H1 (cell line): ENCODE results near the gene TTPAL. TPM values are rescaled to one million over a fixed set of nuclear protein-coding genes. Genes with fewer than 3 reads are reported as not detected.

Experiments
- CTCF ChIA-PET: fragments of 300-600 bp; sonication (Branson Sonifier 250); formaldehyde crosslinking; loops from one replicate; lab custom pipeline; 2021; ENCODE audit not compliant: partially characterized antibody; lab: Charles Lee
- POLR2A ChIA-PET: fragments of 300-600 bp; sonication (Branson Sonifier 250); formaldehyde crosslinking; loops from one replicate; lab custom pipeline; 2021; ENCODE audit warnings: inconsistent platforms; ENCODE audit not compliant: partially characterized antibody; lab: Charles Lee
- DNase-seq, 2 experiments: peaks; one replicate each; pipeline versions ENCODE4 v3.0.0 to v3.0.0-alpha.2; 2010 to 2022; ENCODE audit warnings: low spot score in 2 of 2, low read depth in 1 of 2, mixed read lengths in 1 of 2
- FAIRE-seq: peaks from 2 replicates; lab custom pipeline; 2011; peaks lifted over from hg19 to GRCh38; lab: Jason Lieb, UNC
- H2AFZ ChIP-seq: 2 replicates; pipeline ENCODE4 v1.8.1; 2012; ENCODE audit warnings: low read length, inconsistent platforms
- H2AK5ac ChIP-seq: 2 replicates; pipeline ENCODE4 v1.6.1; 2013; ENCODE audit warnings: low read depth, low read length
- H2BK120ac ChIP-seq: replicated peaks from 2 replicates; pipeline ENCODE3; 2013; ENCODE audit warnings: low read depth, low read length, inconsistent platforms
- H2BK12ac ChIP-seq: 2 replicates; pipeline ENCODE4 v1.6.1; 2013; ENCODE audit warnings: low read depth, low read length
- H2BK15ac ChIP-seq: 2 replicates; pipeline ENCODE4 v1.6.1; 2013; ENCODE audit warnings: low read length
- H2BK20ac ChIP-seq: 2 replicates; pipeline ENCODE4 v1.6.1; 2013; ENCODE audit warnings: low read length
- H2BK5ac ChIP-seq: 2 replicates; pipeline ENCODE4 v1.6.1; 2013; ENCODE audit warnings: low read depth, low read length
- H3K14ac ChIP-seq: 2 replicates; pipeline ENCODE4 v1.6.1; 2013; ENCODE audit warnings: inconsistent platforms; ENCODE audit not compliant: insufficient read length
- H3K18ac ChIP-seq: 2 replicates; pipeline ENCODE4 v1.6.1; 2013; ENCODE audit warnings: low read length; ENCODE audit errors: extremely low read depth
- H3K23ac ChIP-seq: 2 replicates; pipeline ENCODE4 v1.6.1; 2013; ENCODE audit warnings: inconsistent platforms; ENCODE audit not compliant: insufficient read length
- H3K23me2 ChIP-seq: 2 replicates; pipeline ENCODE4 v1.6.1; 2013; ENCODE audit warnings: low read depth, low read length
- H3K27ac ChIP-seq: 2 replicates; pipeline ENCODE4 v1.6.1; 2011; ENCODE audit warnings: low read depth, low read length, inconsistent platforms
- H3K27me3 ChIP-seq, 4 experiments: replicated peaks in 1 of 4; 1 replicate in 1 of 4; 2 replicates in 3 of 4; pipeline versions ENCODE4 v1.6.1 to v1.8.1; 2011 to 2013; ENCODE audit warnings: low read length in 3 of 4, mild to moderate bottlenecking in 3 of 4, inconsistent platforms in 2 of 4, mixed read lengths in 2 of 4, moderate library complexity in 1 of 4; ENCODE audit not compliant: control insufficient read depth in 3 of 4, insufficient read depth in 3 of 4; ENCODE audit errors: extremely low read depth in 1 of 4
- H3K36me3 ChIP-seq, 4 experiments: 2 replicates each; pipeline versions ENCODE4 v1.6.1 to v1.8.1; 2011 to 2013; ENCODE audit warnings: mild to moderate bottlenecking in 4 of 4, low read length in 3 of 4, moderate library complexity in 2 of 4, control low read depth in 1 of 4, inconsistent platforms in 1 of 4; ENCODE audit not compliant: insufficient read depth in 4 of 4, control insufficient read depth in 2 of 4
- H3K4ac ChIP-seq: replicated peaks from 2 replicates; pipeline ENCODE3; 2013; ENCODE audit warnings: low read length, low read depth, mixed read lengths, inconsistent platforms; ENCODE audit not compliant: insufficient read length
- H3K4me1 ChIP-seq, 4 experiments: replicated peaks in 1 of 4; 1 replicate in 1 of 4; 2 replicates in 3 of 4; pipeline versions ENCODE4 v1.6.1 to v1.8.1; 2011 to 2013; ENCODE audit warnings: low read length in 3 of 4, inconsistent platforms in 2 of 4, mixed read lengths in 1 of 4; ENCODE audit not compliant: insufficient read depth in 4 of 4, control insufficient read depth in 3 of 4
- H3K4me2 ChIP-seq, 2 experiments: 2 replicates each; pipeline versions ENCODE4 v1.6.1 to v1.8.1; 2011 to 2013; ENCODE audit warnings: low read depth in 2 of 2, low read length in 2 of 2, control low read depth in 1 of 2, inconsistent platforms in 1 of 2, mild to moderate bottlenecking in 1 of 2; ENCODE audit not compliant: insufficient read depth in 1 of 2
- H3K4me3 ChIP-seq, 4 experiments: fragments of 200-600, 300-600 bp in 1 of 4; sonication (generic), shearing (Covaris generic), sonication (Bioruptor Twin) in 1 of 4; 2 replicates each; pipeline versions ENCODE4 v1.5.1 to v1.8.1; 2011 to 2016; ENCODE audit warnings: low read length in 4 of 4, low read depth in 3 of 4, control low read depth in 2 of 4, inconsistent platforms in 2 of 4, mild to moderate bottlenecking in 2 of 4, mixed read lengths in 1 of 4, moderate library complexity in 1 of 4; ENCODE audit not compliant: insufficient read depth in 2 of 4; ENCODE audit errors: extremely low read depth in 1 of 4
- H3K56ac ChIP-seq: replicated peaks from 2 replicates; pipeline ENCODE3; 2013; ENCODE audit warnings: low read depth, mild to moderate bottlenecking, mixed read lengths, low read length, inconsistent platforms; ENCODE audit not compliant: insufficient read length
- H3K79me1 ChIP-seq: 2 replicates; pipeline ENCODE4 v1.6.1; 2013; ENCODE audit warnings: low read depth, low read length, control low read depth
- H3K79me2 ChIP-seq, 2 experiments: 2 replicates each; pipeline versions ENCODE4 v1.6.1 to v1.8.1; 2012 to 2013; ENCODE audit warnings: low read length in 2 of 2, mild to moderate bottlenecking in 2 of 2, inconsistent platforms in 1 of 2; ENCODE audit not compliant: insufficient read depth in 2 of 2, control insufficient read depth in 1 of 2
- H3K9ac ChIP-seq, 4 experiments: replicated peaks in 1 of 4; 1 replicate in 1 of 4; 2 replicates in 3 of 4; pipeline versions ENCODE4 v1.6.1 to v1.8.1; 2011 to 2013; ENCODE audit warnings: low read depth in 3 of 4, low read length in 3 of 4, control low read depth in 2 of 4, mild to moderate bottlenecking in 2 of 4, moderate library complexity in 2 of 4, inconsistent platforms in 1 of 4; ENCODE audit errors: extremely low read depth in 1 of 4
- H3K9me3 ChIP-seq, 2 experiments: 2 replicates each; pipeline versions ENCODE4 v1.6.1 to v1.8.1; 2012 to 2013; ENCODE audit warnings: mild to moderate bottlenecking in 2 of 2, moderate library complexity in 2 of 2, control low read depth in 1 of 2, inconsistent platforms in 1 of 2, low read depth in 1 of 2, low read length in 1 of 2, mixed read lengths in 1 of 2; ENCODE audit not compliant: insufficient read depth in 2 of 2
- H4K20me1 ChIP-seq, 2 experiments: replicated peaks in 1 of 2; 2 replicates each; pipeline versions ENCODE3 to v1.8.1; 2011 to 2013; ENCODE audit warnings: inconsistent platforms in 2 of 2, low read length in 2 of 2, mild to moderate bottlenecking in 1 of 2; ENCODE audit not compliant: insufficient read depth in 2 of 2, control insufficient read depth in 1 of 2
- H4K5ac ChIP-seq: 2 replicates; pipeline ENCODE4 v1.6.1; 2013; ENCODE audit warnings: low read length, low read depth, mixed read lengths, inconsistent platforms; ENCODE audit not compliant: insufficient read length
- H4K8ac ChIP-seq: 2 replicates; pipeline ENCODE4 v1.8.0; 2013; ENCODE audit warnings: mild to moderate bottlenecking, moderate library complexity, low read length, inconsistent platforms; ENCODE audit not compliant: insufficient read depth; ENCODE audit errors: extremely low read depth
- H4K91ac ChIP-seq: replicated peaks from 2 replicates; pipeline ENCODE3; 2013; ENCODE audit warnings: low read length, mixed read lengths, inconsistent platforms; ENCODE audit not compliant: insufficient read length
- MAX ChIP-seq: IDR thresholded peaks from 2 replicates; pipeline ENCODE4 v1.6.1; 2012; ENCODE audit warnings: inconsistent platforms
- WGBS, 2 experiments: shearing (Covaris generic) in 1 of 2; methylation state at CpG; one replicate each; pipeline versions ENCODE4 v1.1.6 to v1.1.7; 2013 to 2015; ENCODE audit warnings: low lambda C conversion rate in 2 of 2, mixed read lengths in 2 of 2, inconsistent platforms in 1 of 2, low coverage in 1 of 2, missing lambda C conversion rate in 1 of 2; ENCODE audit not compliant: insufficient replicate concordance in 2 of 2, insufficient coverage in 1 of 2, insufficient read length in 1 of 2; ENCODE audit errors: extremely low coverage in 1 of 2, missing lambda C conversion rate in 1 of 2; 5-methylcytosine and 5-hydroxymethylcytosine counted together
- polyA plus RNA-seq, 7 experiments: library from polyadenylated mRNA; depleted of rRNA in 3 of 7; stranded (reverse) in 5 of 7; unstranded in 2 of 7; fragments of >200 nt in 5 of 7; fragments of 200-250 nt in 2 of 7; gene quantifications; 1 replicate in 5 of 7; 2 replicates in 1 of 7; 4 replicates in 1 of 7; pipeline versions ENCODE4 v1.2.1 to v1.2.3, GENCODE V29; 2011 to 2013; ENCODE audit warnings: missing spikeins in 2 of 7, mixed read lengths in 2 of 7
- total RNA-seq: library from RNA; stranded (reverse); fragmentation: NEBNext Ultra II Directional; extraction: Animal tissue kit (Norgen Biotek cat#: 25700); gene quantifications from 2 replicates; pipeline ENCODE4 v1.2.1, GENCODE V29; 2021

Gene TTPAL
- total and polyA plus RNA-seq, 2 of the 8 experiments (the other 6 are each of a cell fraction or from before 2014, with no cell fraction given): 2.8 to 14.0 TPM

DNA sequence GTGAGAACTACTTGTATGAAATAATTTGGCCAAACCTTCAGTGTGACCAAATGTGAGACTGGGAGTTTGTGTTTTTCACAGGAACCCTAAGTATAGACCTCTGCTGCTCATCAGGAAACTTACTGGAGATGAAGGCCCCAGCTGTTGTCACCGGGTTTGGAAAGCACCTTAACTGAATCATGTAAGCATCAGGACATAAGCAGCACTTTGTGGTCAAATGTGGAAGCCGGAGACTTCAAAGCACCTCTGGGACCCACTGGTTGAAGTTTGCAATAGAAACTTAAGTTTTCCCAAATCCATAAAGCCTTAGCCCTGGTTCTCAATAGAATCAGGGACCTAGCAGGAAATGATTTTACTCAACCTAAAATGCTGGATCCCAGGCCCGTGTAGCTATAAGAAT is 14.3 kb downstream of the TTPAL start:
- Histone ChIP-seq H3K79me2 (no peaks in the 10 kb centered on the region), H4K91ac (no peak overlapping the region), H4K8ac (no peak overlapping the region), H3K4ac (no peak overlapping the region), H3K27ac (no peak overlapping the region), H3K79me1 (no peaks in the 10 kb centered on the region; the same call in 1 of the 2 replicates), H2AK5ac (no peak overlapping the region), H2AFZ (no peak overlapping the region), H3K23ac (no peak overlapping the region), H2BK15ac (no peak overlapping the region), H3K36me3 (peaks cover 8 to 39% (median 22%) of the 10 kb centered on the region in 4 experiments; a peak in 7 of 8 replicates), H4K5ac (no peak overlapping the region), H3K56ac (no peak overlapping the region), H4K20me1 (peaks cover 1 to 4% of the 10 kb centered on the region in 2 experiments), H2BK5ac (no peak overlapping the region), H2BK12ac (no peak overlapping the region), H3K18ac (no peak overlapping the region), H3K9me3 (no peaks in the 10 kb centered on the region), H3K9ac (no peak overlapping the region), H3K27me3 (no peaks in the 10 kb centered on the region), H3K23me2 (no peaks in the 10 kb centered on the region), H3K4me3 (no peak overlapping the region), H3K14ac (no peak overlapping the region), H3K4me2 (no peak overlapping the region), H3K4me1 (no peaks in the 10 kb centered on the region), H2BK20ac (no peak overlapping the region), H2BK120ac (no peak overlapping the region)
- DNase-seq (no peak), FAIRE-seq (no peak)
- ChIA-PET POLR2A (no interaction called here), CTCF (no interaction called here)
- no peak for TF ChIP-seq MAX
- WGBS, 2 experiments: 83% methylated on average over 3 of the region's 3 CpGs; no CpG with 5 or more reads in 1 of the 2 experiments
